Muscle of arm (tissue), 14 donors: ENCODE results near the gene PPP2R5D. TPM values are rescaled to one million over a fixed set of nuclear protein-coding genes. Genes with fewer than 3 reads are reported as not detected.
"Not testable (repeated sequence)": the region's sequence is repeated elsewhere in the genome, so short reads cannot be mapped to it uniquely, and the experiment has no call there.

Experiments
- DNase-seq: peaks from one replicate; pipeline ENCODE4 v3.0.0-alpha.2; 2013
- long read RNA-seq, 11 donors: transcript quantifications; one replicate each; lab custom pipeline, GENCODE V29; 2026
- polyA plus RNA-seq, 12 donors: library from polyadenylated mRNA; unstranded; fragments of 120-200 nt; gene quantifications; one replicate each; pipeline ENCODE4 v1.2.1, GENCODE V29; 2013; ENCODE audit not compliant: insufficient read length in 12 of 12

Gene PPP2R5D
- polyA plus RNA-seq, result 10 to 100 TPM in 11 of 12 donors, not detected in 1; 40.0 to 58.7 (median 43.7) TPM
- long read RNA-seq, donor 1, partial matches to known transcripts, result 20 of 24 reads
- long read RNA-seq, donor 1, other reads (novel, unspliced or antisense), result 0 of 24 reads
- long read RNA-seq, donor 2, transcript PPP2R5D-208 (16 exons, 3,044 nt), result major isoform, 8 of 21 reads
- long read RNA-seq, donor 2, partial matches to known transcripts, result 13 of 21 reads
- long read RNA-seq, donor 2, other reads (novel, unspliced or antisense), result 0 of 21 reads
- long read RNA-seq, donor 3, partial matches to known transcripts, result 0 of 2 reads
- long read RNA-seq, donor 3, other reads (novel, unspliced or antisense), result 0 of 2 reads
- long read RNA-seq, donor 4, partial matches to known transcripts, result 0 of 1 reads
- long read RNA-seq, donor 4, other reads (novel, unspliced or antisense), result 0 of 1 reads
- long read RNA-seq, donor 5, transcript PPP2R5D-208 (16 exons, 3,044 nt), result major isoform, 12 of 146 reads
- long read RNA-seq, donor 5, partial matches to known transcripts, result 13 of 146 reads
- long read RNA-seq, donor 5, other reads (novel, unspliced or antisense), result 121 of 146 reads
- long read RNA-seq, donor 6, transcript PPP2R5D-208 (16 exons, 3,044 nt), result major isoform, 7 of 7 reads
- long read RNA-seq, donor 6, partial matches to known transcripts, result 0 of 7 reads
- long read RNA-seq, donor 6, other reads (novel, unspliced or antisense), result 0 of 7 reads
- long read RNA-seq, donor 7, partial matches to known transcripts, result 40 of 53 reads
- long read RNA-seq, donor 7, other reads (novel, unspliced or antisense), result 12 of 53 reads
- long read RNA-seq, donor 8, transcript PPP2R5D-208 (16 exons, 3,044 nt), result major isoform, 6 of 191 reads
- long read RNA-seq, donor 8, partial matches to known transcripts, result 48 of 191 reads
- long read RNA-seq, donor 8, other reads (novel, unspliced or antisense), result 137 of 191 reads
- long read RNA-seq, donor 9, transcript PPP2R5D-208 (16 exons, 3,044 nt), result major isoform, 6 of 100 reads
- long read RNA-seq, donor 9, partial matches to known transcripts, result 66 of 100 reads
- long read RNA-seq, donor 9, other reads (novel, unspliced or antisense), result 28 of 100 reads
- long read RNA-seq, donor 10, transcript PPP2R5D-208 (16 exons, 3,044 nt), result major isoform, 5 of 5 reads
- long read RNA-seq, donor 10, partial matches to known transcripts, result 0 of 5 reads
- long read RNA-seq, donor 10, other reads (novel, unspliced or antisense), result 0 of 5 reads
- long read RNA-seq, donor 11, transcript PPP2R5D-208 (16 exons, 3,044 nt), result major isoform, 9 of 24 reads
- long read RNA-seq, donor 11, partial matches to known transcripts, result 15 of 24 reads
- long read RNA-seq, donor 11, other reads (novel, unspliced or antisense), result 0 of 24 reads

GRCh38 chr6:42984001-42984923, at the start of gene PPP2R5D:
TSS of gene PPP2R5D (plus strand) at chr6:42984570. CDS start at chr6:42984678, 108 bp downstream.
- peak; percentile 98 for DNase-seq

- no peak for DNase-seq
These were observed 49.0 kb upstream of the PPP2R5D start for GRCh38 chr6:42935322-42935721.

DNA sequence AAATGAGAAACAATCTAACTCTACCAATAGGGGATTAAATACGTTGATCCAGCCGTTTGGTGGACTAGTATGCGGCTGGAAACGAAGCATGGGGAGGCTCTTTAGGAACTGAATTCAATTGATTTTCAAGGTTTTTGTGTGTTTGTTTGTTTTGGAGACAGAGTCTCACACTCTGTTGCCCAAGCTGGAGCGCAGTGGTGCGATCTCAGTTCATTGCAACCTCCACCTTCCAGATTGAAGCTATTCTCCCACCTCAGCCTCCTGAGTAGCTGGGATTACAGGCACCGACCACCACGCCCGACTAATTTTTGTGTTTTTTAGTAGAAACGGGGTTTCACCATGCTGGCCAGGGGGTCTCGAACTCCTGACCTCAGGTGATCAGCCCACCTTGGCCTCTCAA, 48.0 kb upstream of the PPP2R5D start:
- no peak for DNase-seq

GRCh38 chr6:42937548-42938427, 46.6 kb upstream of the PPP2R5D start:
- no peak for DNase-seq

DNA sequence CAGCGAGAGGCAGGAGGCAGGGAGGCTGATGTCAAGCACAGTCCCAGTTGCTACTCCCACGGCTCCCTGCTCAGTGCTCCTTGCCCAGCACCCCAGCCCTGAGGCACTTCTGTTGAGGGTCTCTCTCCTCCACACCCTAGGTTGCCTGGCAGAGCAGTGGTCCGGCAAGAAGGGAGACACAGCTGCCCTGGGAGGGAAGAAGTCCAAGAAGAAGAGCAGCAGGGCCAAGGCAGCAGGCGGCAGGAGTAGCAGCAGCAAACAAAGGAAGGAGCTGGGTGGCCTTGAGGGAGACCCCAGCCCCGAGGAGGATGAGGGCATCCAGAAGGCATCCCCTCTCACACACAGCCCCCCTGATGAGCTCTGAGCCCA, 46.0 kb upstream of the PPP2R5D start:
- DNase-seq, result no peak

DNA sequence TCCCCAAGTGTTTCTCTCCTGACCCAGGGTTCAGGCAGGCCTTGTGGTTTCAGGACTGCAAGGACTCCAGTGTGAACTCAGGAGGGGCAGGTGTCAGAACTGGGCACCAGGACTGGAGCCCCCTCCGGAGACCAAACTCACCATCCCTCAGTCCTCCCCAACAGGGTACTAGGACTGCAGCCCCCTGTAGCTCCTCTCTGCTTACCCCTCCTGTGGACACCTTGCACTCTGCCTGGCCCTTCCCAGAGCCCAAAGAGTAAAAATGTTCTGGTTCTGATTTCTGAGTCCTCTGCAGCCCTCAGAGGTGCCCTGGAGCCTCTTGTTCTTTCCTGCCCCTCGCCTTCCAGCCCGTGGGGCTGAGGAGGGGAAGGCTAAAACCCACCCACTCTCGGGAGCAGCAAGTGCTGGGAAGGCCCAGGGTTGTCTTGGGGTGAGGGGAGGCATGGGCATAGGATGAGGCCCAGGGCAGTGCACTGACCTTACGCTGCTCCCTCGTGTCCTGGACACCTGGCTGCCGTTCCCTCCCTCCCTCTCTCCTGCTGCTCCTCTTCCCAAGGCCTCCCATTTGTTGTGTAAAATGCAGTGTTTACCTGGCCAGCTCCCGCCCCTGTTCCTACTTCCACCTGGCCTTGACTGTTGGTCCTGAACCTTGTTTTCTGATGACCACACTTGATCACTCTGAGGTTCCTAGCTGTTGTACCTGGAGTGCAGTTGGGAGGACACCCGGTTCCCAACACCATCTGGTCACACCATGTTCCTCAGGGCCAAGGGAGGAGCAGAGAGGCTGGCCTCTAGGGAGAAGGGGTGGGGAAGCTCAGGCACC, 45.2 kb upstream of the PPP2R5D start:
- DNase-seq, result no peak

DNA sequence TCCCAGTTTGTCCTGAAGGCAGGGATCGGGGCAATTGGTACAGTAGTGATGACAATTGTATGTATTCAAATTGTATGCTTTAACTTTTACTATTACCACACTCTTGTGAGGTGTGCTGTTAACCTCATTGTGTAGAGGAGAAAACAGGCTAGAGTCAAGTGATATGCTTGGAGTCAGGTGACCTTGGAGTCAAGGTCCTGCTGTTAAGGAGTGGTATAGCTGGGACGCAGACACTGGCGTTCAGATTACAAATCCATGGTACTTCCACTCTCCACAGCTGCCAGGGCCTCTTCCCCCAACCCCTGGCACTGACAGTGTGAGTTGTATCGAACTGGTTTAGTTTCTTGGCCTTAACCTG, 44.6 kb upstream of the PPP2R5D start:
- DNase-seq, result no peak

GRCh38 chr6:42940493-42941045, 43.8 kb upstream of the PPP2R5D start:
- DNase-seq, result no peak

- DNase-seq, result not testable (repeated sequence)
These were observed 43.0 kb upstream of the PPP2R5D start for GRCh38 chr6:42941356-42941755.

- DNase-seq, result no peak
These were observed 41.9 kb upstream of the PPP2R5D start for GRCh38 chr6:42942444-42942843.

GRCh38 chr6:42947950-42948349, 36.4 kb upstream of the PPP2R5D start:
- DNase-seq, result peak; percentile 31

DNA sequence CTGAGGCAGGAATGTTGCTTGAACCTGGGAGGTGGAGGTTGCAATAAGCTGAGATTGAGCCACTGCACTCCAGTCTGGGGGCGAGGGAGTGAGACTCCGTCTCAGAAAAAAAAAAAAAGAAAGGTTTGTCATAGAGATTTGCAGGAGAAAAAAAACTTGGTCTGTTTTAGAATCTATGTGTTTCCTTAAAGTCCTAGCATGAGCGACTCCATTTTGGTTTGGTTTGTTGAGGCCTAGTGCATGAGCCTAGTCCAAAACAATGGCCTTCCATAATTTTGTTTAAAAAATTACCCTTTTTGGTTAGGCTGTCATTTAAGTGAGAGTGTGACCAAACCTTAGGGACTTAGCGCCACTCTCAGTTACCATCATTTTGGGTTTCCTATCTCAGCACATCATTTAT, 32.0 kb upstream of the PPP2R5D start:
- DNase-seq, result no peak

- DNase-seq, result not testable (repeated sequence)
These were observed 30.0 kb upstream of the PPP2R5D start for GRCh38 chr6:42954405-42954804.

GRCh38 chr6:42958125-42958524, 26.2 kb upstream of the PPP2R5D start:
- DNase-seq, result no peak

GRCh38 chr6:42959917-42960242, 24.5 kb upstream of the PPP2R5D start:
- DNase-seq, result no peak

GRCh38 chr6:42960243-42961019, 23.9 kb upstream of the PPP2R5D start, which contains the start of gene GNMT:
TSS of gene GNMT (plus strand) at chr6:42960754. CDS start at chr6:42960768, 14 bp downstream.
- peak; percentile 14 for DNase-seq

GRCh38 chr6:42961020-42961470, 23.3 kb upstream of the PPP2R5D start:
- no peak for DNase-seq
